Breast epithelium (tissue), 4 donors: ENCODE measurements around the gene MFAP2. TPM values are rescaled to one million over a fixed set of nuclear protein-coding genes. Genes with fewer than 3 reads are reported as not detected.
"Not testable (repeated sequence)": the region's sequence is repeated elsewhere in the genome, so short reads cannot be mapped to it uniquely, and the experiment has no call there.

Experiments used
- DNase-seq, 2 donors: peaks; one replicate each; pipeline ENCODE4 v3.0.0-alpha.2; 2019; ENCODE audit warnings: low spot score in 2 of 2
- H3K27ac ChIP-seq, 2 donors: fragments of 200-600 bp; sonication (generic) in 1 of 2; one replicate each; pipeline ENCODE4 v1.5.1; 2016 to 2019; ENCODE audit warnings: mild to moderate bottlenecking in 1 of 2
- H3K27me3 ChIP-seq, 2 donors: fragments of 200-600 bp; sonication (generic) in 1 of 2; one replicate each; pipeline versions ENCODE4 v1.5.1 to v1.6.0; 2017 to 2019; ENCODE audit warnings: control low read depth in 1 of 2, mild to moderate bottlenecking in 1 of 2
- H3K36me3 ChIP-seq: fragments of 200-600 bp; one replicate; pipeline ENCODE4 v1.5.1; 2019
- H3K4me1 ChIP-seq, 2 donors: fragments of 200-600 bp; sonication (generic); one replicate each; pipeline ENCODE4 v1.5.1; 2016 to 2019; ENCODE audit warnings: control low read depth in 1 of 2
- H3K4me3 ChIP-seq, 3 donors: fragments of 200-600 bp; sonication (generic); 1 replicate in 2 of 3; 2 replicates in 1 of 3; pipeline ENCODE4 v1.5.1; 2016 to 2019; ENCODE audit warnings: mild to moderate bottlenecking in 3 of 3, moderate library complexity in 2 of 3
- H3K9me3 ChIP-seq, 2 donors: fragments of 200-600 bp; sonication (generic) in 1 of 2; one replicate each; pipeline ENCODE4 v1.5.1; 2016 to 2019; ENCODE audit warnings: control low read depth in 1 of 2
- CTCF ChIP-seq, 3 donors: fragments of 450-650 bp; IDR thresholded peaks; one replicate each; pipeline ENCODE4 v1.5.1; 2016 to 2017; ENCODE audit warnings: antibody characterized with exemption in 3 of 3, mild to moderate bottlenecking in 3 of 3, moderate library complexity in 3 of 3
- POLR2A ChIP-seq: fragments of 450-650 bp; IDR thresholded peaks from one replicate; pipeline ENCODE4 v1.6.1; 2016; ENCODE audit warnings: antibody characterized with exemption, mild to moderate bottlenecking, moderate library complexity
- POLR2AphosphoS5 ChIP-seq, 3 donors: sonication (generic); formaldehyde crosslinking; IDR thresholded peaks; one replicate each; pipeline ENCODE4 v1.6.1; 2017; ENCODE audit warnings: antibody characterized with exemption in 3 of 3
- intact Hi-C: fragments of 100-400 bp; cut with DNase I; formaldehyde crosslinking; loops from one replicate; pipeline ENCODE4 v1.15.1; 2023; ENCODE audit warnings: low total_unique reads
- total RNA-seq, 3 donors: library from RNA; depleted of rRNA; stranded (reverse); fragments of >200 nt; gene quantifications; one replicate each; pipeline ENCODE4 v1.1.0, GENCODE V29; 2016

The MFAP2 gene
- total RNA-seq, 3 donors from 2014 or later = 4.5 to 40.2 (median 10.8) TPM

- intact Hi-C loops = no loop called here
- TF ChIP-seq CTCF (IDR thresholded peaks at IDR 0.05) (no peak), POLR2A (no peak), POLR2AphosphoS5 (IDR thresholded peaks at IDR 0.05) (no peak)
- no peaks in the 10 kb centered on the region for H3K27me3 ChIP-seq
- no peak for DNase-seq
- peaks cover 4 to 5% of the 10 kb centered on the region in 2 donors for H3K4me1 ChIP-seq
- no peaks in the 10 kb centered on the region for H3K36me3 ChIP-seq
- no peak overlapping the region for H3K27ac ChIP-seq
- H3K4me3 ChIP-seq = no peak overlapping the region
- no peaks in the 10 kb centered on the region for H3K9me3 ChIP-seq
These were observed 12.0 kb downstream of the MFAP2 start for GRCh38 chr1:16968372-16968771.

GRCh38 chr1:16967962-16968361 lies 12.5 kb downstream of the MFAP2 start:
- no peak for DNase-seq
- Histone ChIP-seq H3K36me3 (no peaks in the 10 kb centered on the region), H3K9me3 (no peaks in the 10 kb centered on the region), H3K27me3 (no peaks in the 10 kb centered on the region), H3K4me3 (no peak overlapping the region), H3K4me1 (peaks cover 4 to 5% of the 10 kb centered on the region in 2 donors), H3K27ac (no peak overlapping the region)
- TF ChIP-seq POLR2AphosphoS5 (IDR thresholded peaks at IDR 0.05) (no peak), CTCF (IDR thresholded peaks at IDR 0.05) (no peak), POLR2A (no peak)
- intact Hi-C loops = no loop called here

- Histone ChIP-seq H3K36me3 (no peaks in the 10 kb centered on the region), H3K27me3 (no peaks in the 10 kb centered on the region), H3K27ac (peak overlapping the region in 1 of 2 donors; percentile 56), H3K4me3 (no peak overlapping the region), H3K9me3 (no peaks in the 10 kb centered on the region), H3K4me1 (peaks cover 4 to 5% of the 10 kb centered on the region in 2 donors)
- DNase-seq = no peak
- TF ChIP-seq CTCF (IDR thresholded peaks at IDR 0.05) (no peak), POLR2AphosphoS5 (IDR thresholded peaks at IDR 0.05) (no peak), POLR2A (no peak)
- intact Hi-C loops = no loop called here
These were observed 13.3 kb downstream of the MFAP2 start for GRCh38 chr1:16967095-16967575.

- TF ChIP-seq CTCF (IDR thresholded peaks at IDR 0.05) (no peak), POLR2A (no peak), POLR2AphosphoS5 (IDR thresholded peaks at IDR 0.05) (no peak)
- H3K36me3 ChIP-seq = no peaks in the 10 kb centered on the region
- no peak for DNase-seq
- no peaks in the 10 kb centered on the region for H3K9me3 ChIP-seq
- no peak overlapping the region for H3K27ac ChIP-seq
- peaks cover 4 to 5% of the 10 kb centered on the region in 2 donors for H3K4me1 ChIP-seq
- intact Hi-C loops = no loop called here
- H3K27me3 ChIP-seq = no peaks in the 10 kb centered on the region
- H3K4me3 ChIP-seq = no peak overlapping the region
These were observed 14.1 kb downstream of the MFAP2 start for GRCh38 chr1:16966282-16966681.

GRCh38 chr1:16965486-16966067 lies 14.8 kb downstream of the MFAP2 start:
- no peaks in the 10 kb centered on the region for H3K36me3 ChIP-seq
- peaks cover 4 to 5% of the 10 kb centered on the region in 2 donors for H3K4me1 ChIP-seq
- no peak overlapping the region for H3K27ac ChIP-seq
- H3K27me3 ChIP-seq = no peaks in the 10 kb centered on the region
- intact Hi-C loops = no loop called here
- H3K4me3 ChIP-seq = no peak overlapping the region
- DNase-seq = no peak
- TF ChIP-seq POLR2AphosphoS5 (IDR thresholded peaks at IDR 0.05) (no peak), CTCF (IDR thresholded peaks at IDR 0.05) (no peak), POLR2A (no peak)
- H3K9me3 ChIP-seq = no peaks in the 10 kb centered on the region

- H3K4me3 ChIP-seq, intact Hi-C loops, H3K9me3 ChIP-seq, H3K27me3 ChIP-seq, H3K27ac ChIP-seq, H3K36me3 ChIP-seq, DNase-seq, H3K4me1 ChIP-seq: not testable (repeated sequence)
These were observed 16.3 kb downstream of the MFAP2 start for GRCh38 chr1:16964169-16964568.
